Skin epidermis (tissue), 12 donors: Measurements from ENCODE around the gene ARHGEF11.

Source experiments
- H3K27ac ChIP-seq, 21 experiments: fragments of 200-600 bp; sonication (generic) in 11 of 21; one replicate each; pipeline ENCODE4 v1.5.0; 2020; ENCODE audit warnings: mild to moderate bottlenecking in 3 of 21, inconsistent platforms in 2 of 21, moderate library complexity in 2 of 21
- H3K4me3 ChIP-seq, 7 experiments: fragments of 200-600 bp; sonication (generic) in 2 of 7; one replicate each; pipeline ENCODE4 v1.5.0; 2020; ENCODE audit warnings: inconsistent platforms in 2 of 7, mild to moderate bottlenecking in 2 of 7, moderate library complexity in 1 of 7

The ARHGEF11 gene

GRCh38 chr1:156901966-156902915, 143.3 kb downstream of the ARHGEF11 start:
- Histone ChIP-seq H3K4me3 (no peak overlapping the region), H3K27ac (peak overlapping the region in 3 of 21 experiments; percentile 17 to 51 (median 22))

DNA sequence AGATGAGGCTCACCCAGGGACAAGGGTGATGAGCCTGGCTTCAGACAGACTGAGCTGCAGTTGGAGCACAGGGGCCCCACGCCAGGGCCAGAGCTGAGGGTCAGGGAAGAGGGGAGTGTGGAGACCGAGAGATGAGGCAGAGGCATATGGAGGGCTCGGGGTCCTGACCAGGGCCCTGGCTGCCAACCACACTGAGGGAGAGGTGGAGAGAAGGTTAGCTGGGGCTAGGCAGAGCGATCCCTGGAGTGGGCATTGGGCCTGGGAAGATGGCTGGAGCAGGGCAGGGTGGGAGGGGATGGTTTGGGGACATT, 144.0 kb downstream of the ARHGEF11 start:
- H3K4me3 ChIP-seq = no peak overlapping the region
- peak overlapping the region in 3 of 21 experiments; percentile 17 to 51 (median 22) for H3K27ac ChIP-seq

GRCh38 chr1:156900896-156901589, 144.5 kb downstream of the ARHGEF11 start:
- H3K27ac ChIP-seq = peak overlapping the region in 1 of 21 experiments; percentile 17
- no peak overlapping the region for H3K4me3 ChIP-seq

DNA sequence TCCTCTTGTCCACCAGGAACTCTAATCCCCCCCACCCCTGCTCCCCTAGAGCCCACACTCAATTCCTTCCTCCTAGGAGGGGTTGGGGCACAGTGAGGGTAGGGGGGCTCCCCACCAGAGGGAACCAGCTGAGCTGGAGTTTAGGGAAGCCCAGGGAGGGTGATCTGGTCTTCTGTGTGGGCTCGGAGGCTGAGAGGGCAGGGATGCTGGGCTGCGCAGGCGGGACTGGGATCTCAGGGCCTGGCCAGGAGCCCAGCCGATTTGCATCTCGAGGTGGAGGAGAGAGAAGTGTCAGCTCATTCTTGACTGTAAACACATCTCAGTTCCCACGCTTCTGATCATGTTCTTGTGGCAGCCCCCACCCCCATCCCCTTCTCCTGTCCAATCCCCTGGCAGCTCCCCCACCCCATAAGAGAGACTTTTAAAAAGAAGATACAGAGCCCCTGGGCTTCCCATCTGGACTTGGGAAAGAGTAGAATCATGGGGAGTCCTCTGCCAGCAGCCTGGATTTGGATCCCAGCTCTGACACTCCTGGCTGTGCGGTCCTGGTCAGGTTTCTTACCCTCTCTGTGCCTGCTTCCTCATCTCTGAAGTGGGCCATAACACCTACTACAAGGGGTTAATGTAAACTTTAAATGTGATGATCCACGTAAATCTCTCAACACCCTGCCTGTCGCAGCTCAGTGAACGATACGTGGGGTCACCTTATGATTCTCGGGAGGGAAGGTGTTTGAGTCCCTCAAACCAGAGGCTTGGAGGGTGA, 145.4 kb downstream of the ARHGEF11 start:
- H3K4me3 ChIP-seq = no peak overlapping the region
- no peak overlapping the region for H3K27ac ChIP-seq

DNA sequence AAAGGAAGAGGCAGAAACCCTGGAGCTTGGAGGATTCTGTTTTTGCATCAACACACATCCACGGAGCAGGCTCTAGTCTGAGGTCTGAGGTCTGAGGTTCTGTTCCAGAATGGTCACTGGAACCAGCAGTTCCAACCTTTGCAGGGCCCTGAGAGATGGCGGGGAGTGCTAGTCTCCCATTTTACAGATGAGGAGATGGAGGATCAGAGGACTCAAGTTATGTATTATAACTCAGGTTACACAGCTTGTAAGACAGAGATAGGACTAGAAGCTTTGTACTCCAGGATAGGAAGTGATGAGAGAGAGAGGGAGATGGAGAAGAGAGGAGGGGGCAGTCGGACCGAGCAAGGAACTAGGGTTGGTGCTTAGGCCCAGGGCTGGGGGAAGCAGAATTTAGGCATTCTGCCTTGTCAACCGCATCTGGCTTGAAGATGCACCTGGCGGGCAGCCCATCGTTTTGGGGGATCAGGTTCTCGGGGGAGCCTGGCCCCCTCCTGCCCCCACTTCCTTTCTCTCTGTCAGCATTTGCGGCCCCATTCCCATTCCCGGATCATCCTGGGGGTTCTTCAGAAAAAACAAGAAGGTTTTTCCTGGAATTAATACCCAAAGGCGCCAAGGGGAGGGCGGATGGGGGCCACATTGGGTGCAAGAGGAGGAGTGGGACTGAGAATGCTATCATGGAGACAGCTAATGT, 146.4 kb downstream of the ARHGEF11 start:
- Histone ChIP-seq H3K27ac (peak overlapping the region in 3 of 21 experiments; percentile 5 to 74 (median 67)), H3K4me3 (no peak overlapping the region)

GRCh38 chr1:156898161-156898566, 147.4 kb downstream of the ARHGEF11 start:
- Histone ChIP-seq H3K4me3 (no peak overlapping the region), H3K27ac (peak overlapping the region in 9 of 21 experiments; percentile 4 to 74 (median 49))

DNA sequence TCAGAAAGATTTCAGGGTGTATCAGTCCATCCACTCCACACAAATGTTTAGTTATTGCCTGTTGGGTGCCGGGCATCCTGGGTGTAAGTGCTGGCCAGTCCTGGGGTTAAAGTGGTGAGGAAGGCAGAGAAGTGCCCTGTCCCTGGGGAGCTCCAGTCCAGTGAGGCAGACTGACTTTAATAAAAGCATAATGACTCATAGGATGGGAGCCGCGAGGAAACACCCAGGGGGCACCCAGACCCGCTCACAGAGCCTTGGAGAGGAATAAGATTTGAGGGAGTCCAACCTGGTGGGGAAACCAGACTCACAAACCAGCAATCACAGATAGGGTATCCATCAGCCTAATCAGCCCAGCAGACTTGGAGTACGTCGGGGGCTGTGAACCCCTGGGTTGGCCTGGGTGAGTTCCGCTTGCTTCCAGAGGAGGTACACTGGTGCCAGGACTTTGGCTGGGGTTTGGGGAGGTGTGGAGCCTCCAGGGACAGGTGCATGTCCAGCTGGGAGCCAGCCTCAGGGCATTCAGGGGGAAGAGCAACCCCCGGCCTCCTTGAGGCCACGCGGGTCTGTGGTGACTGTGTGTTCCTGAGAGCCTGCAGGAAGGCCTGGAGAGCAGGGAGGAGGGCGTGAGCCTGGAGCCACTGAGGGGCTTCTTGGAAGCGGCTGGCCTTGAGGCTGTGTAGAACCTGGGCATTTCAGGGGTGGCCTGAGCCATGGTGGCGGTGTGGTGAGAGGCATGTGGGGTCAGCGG, 148.3 kb downstream of the ARHGEF11 start:
- peak overlapping the region in 13 of 21 experiments; percentile 4 to 74 (median 34) for H3K27ac ChIP-seq
- no peak overlapping the region for H3K4me3 ChIP-seq

- H3K27ac ChIP-seq = peak overlapping the region in 8 of 21 experiments; percentile 16 to 74 (median 27)
- H3K4me3 ChIP-seq = no peak overlapping the region
Measured at GRCh38 chr1:156896490-156897033, 149.0 kb downstream of the ARHGEF11 start.

DNA sequence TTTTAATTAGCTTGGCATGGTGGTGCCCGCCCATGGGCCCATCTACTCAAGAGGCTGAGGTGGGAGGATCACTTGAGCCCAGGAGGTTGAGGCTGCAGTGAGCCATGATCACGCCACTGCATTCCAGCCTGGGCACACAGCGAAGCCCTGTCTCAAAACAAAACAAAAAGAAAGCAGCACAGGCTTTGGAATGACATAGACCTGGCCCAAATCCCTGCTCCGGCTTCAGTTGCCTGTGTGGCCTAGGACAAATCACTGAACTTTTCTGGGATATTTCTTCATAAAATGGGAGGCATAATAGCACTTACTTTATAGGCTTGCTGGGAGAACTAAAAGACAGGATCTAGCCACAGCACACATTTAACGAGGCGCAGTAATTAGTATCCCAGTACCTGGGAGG, 149.6 kb downstream of the ARHGEF11 start:
- Histone ChIP-seq H3K4me3 (no peak overlapping the region), H3K27ac (peak overlapping the region in 5 of 21 experiments; percentile 18 to 74 (median 55))

DNA sequence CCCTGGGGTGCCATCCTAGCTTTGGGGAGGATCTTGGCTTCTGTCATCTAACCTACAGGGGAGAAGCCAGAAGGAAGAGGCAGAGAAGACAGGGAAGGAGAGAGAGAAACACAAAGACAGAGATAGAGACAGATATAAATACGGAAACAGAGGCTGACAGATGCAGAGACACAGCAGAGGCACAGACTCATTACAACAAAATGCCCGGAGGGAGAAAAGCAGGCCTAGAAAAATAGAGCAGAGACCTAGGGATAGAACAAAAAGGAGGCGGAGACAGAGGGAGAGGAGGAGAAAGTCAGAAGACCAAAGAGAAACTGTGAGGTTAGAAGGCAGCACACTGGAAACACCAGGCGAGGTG, 150.1 kb downstream of the ARHGEF11 start:
- H3K4me3 ChIP-seq = no peak overlapping the region

DNA sequence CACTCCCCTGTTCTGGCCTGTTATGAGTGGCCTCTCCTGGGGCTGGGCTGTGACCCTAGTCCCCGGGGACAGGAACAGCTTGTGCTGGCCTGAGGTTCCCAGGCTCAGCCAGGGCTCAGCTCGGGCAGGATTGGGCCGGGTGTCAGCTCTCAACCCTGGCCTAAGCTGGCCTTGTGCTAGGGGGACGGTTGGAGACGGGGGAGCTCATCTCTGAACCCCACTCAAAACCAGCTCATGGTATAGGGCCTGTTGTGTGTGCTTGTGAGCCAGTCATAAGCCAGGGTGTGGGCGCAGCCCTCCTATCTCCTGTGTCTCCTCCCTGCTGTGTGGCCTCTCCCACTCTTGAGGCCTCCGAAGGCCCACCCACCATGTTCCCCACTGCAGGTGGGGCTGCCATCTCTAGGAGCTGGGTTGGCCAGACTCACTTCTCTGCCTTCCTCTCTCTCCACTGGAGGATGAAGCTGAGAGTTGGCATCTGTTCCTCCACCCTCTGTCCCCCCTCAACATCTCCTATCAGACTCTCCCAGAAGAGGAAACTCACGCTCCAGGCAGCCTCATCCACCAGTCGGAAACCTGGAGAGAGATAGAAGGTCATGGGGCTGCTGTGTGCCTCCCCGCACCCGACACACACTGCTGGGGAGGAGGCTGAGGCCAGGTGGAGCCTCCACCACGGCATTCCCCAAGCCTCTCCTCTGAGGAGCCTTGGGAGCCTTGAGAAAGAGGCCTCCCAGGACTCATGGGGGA, 150.7 kb downstream of the ARHGEF11 start:
- Histone ChIP-seq H3K4me3 (peak overlapping the region in 3 of 7 experiments; percentile 15 to 36 (median 28)), H3K27ac (peak overlapping the region in 13 of 21 experiments; percentile 15 to 82 (median 48))

More for the DNA sequence above, 150.1 kb downstream of the ARHGEF11 start:
- H3K27ac ChIP-seq = peak overlapping the region in 10 of 21 experiments; percentile 39 to 82 (median 54)

- Histone ChIP-seq H3K27ac (peak overlapping the region in 15 of 21 experiments; percentile 5 to 82 (median 62)), H3K4me3 (peak overlapping the region; percentile 2 to 36 (median 15))
Measured at GRCh38 chr1:156894001-156894400, 151.5 kb downstream of the ARHGEF11 start.

DNA sequence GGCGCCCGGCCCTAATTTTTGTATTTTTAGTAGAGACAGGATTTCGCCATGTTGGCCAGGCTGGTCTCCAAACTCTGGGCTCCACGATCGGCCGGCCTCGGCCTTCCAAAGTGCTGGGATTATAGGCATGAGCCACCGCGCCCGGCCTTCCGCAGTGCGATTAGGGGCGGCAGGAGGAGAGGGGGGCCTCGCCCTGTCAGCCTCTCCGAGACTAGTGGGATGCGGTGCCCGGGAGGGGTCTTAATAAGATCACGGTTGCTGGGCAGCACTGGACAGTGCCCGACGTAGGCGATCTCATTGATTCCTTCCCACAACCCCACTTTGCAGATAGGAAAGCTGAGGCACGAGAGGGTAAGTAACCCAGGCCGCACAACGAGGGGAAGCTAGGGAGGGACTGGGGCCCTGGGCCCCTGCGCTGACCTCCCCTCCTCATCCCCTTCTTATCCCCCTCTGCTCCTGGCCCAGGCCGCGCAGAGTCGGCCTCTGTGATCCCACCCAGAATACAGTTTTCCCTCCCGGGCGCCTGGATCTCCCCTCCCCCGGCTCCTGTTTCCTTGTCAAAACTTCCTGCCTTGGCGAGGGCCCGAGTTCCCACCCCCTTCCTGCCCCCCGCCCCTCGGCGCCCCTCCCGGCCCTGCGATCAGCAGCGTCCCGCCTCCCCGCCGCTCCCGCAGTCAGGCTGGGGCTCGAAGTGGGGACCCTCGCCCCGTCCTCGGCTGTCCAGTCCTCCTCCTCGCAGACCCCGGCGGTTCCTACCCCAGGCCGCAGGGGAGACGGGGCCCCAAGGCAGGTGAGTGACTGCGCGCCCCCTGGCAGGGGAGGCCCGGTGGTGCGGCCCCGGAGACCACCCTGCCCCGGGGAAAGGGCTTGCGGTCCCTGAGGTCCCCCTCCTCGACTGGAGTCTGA, 152.2 kb downstream of the ARHGEF11 start, which contains the start of gene PEAR1:
Gene PEAR1, plus strand, starts transcription at position 671 of the 906 bp plus-strand sequence. CDS start 10,209 bp downstream, outside the sequence.
- H3K27ac ChIP-seq = peak within 1 kb of the TSS in 16 of 21 experiments; percentile 15 to 82 (median 62)
- H3K4me3 ChIP-seq = peak within 1 kb of the TSS; percentile 6 to 36 (median 20)

- Histone ChIP-seq H3K4me3 (peak overlapping the region in 5 of 7 experiments; percentile 3 to 23 (median 11)), H3K27ac (peak overlapping the region in 5 of 21 experiments; percentile 46 to 82 (median 72))
Measured at GRCh38 chr1:156892190-156893047, 153.1 kb downstream of the ARHGEF11 start.

GRCh38 chr1:156889802-156890580, 155.6 kb downstream of the ARHGEF11 start:
- H3K27ac ChIP-seq = no peak overlapping the region

More at GRCh38 chr1:156889802-156890580, 155.6 kb downstream of the ARHGEF11 start:
- no peak overlapping the region for H3K4me3 ChIP-seq
